ENCODE results near the gene KIRREL1. TPM values are rescaled to one million over a fixed set of nuclear protein-coding genes. Genes with fewer than 3 reads are reported as not detected.

KIRREL1 gene
- total RNA-seq, 1 experiment from 2014 or later: 42.4 TPM

GRCh38 chr1:157995583-157996169 is 2.2 kb downstream of the KIRREL1 start:
- DNase-seq (ENCODE audit: low spot score) (no peak), ATAC-seq (no peak; the same call in 1 of the 2 replicates)
- ChIA-PET CTCF (interaction anchor here (0.6 to 10.3 kb wide), 25 partner anchors 9 to 1910 kb away, joined by 3 to 475 read pairs (median 6); no protein-coding TSS in a partner anchor), POLR2A (no interaction called here)
- H3K27ac Mint-ChIP-seq: 0 out of 2 replicates have a peak overlapping the region, but pooled peaks have one; percentile 2
- H3K27me3 Mint-ChIP-seq (ENCODE audit: low read depth): peaks cover 2% of the 10 kb centered on the region; the same call in 1 of the 2 replicates
- H3K36me3 Mint-ChIP-seq: no peaks in the 10 kb centered on the region
- no peaks in the 10 kb centered on the region for H3K9me3 Mint-ChIP-seq
- peak overlapping the region; percentile 90 for H3K4me3 Mint-ChIP-seq
- H3K4me1 Mint-ChIP-seq: peaks cover 63% of the 10 kb centered on the region
- TF ChIP-seq ZNF138 (CRISPR knock-in tag; conservative IDR thresholded peaks at IDR 0.05): no peak
- TF ChIP-seq E2F4 (CRISPR knock-in tag; IDR thresholded peaks at IDR 0.05; ENCODE audit: borderline replicate concordance, low read depth): no peak
- no peak for TF ChIP-seq ERG (CRISPR knock-in tag; IDR thresholded peaks at IDR 0.05)
- no peak for TF ChIP-seq USF1 (CRISPR knock-in tag; IDR thresholded peaks at IDR 0.05)
- TF ChIP-seq EMX1 (CRISPR knock-in tag; IDR thresholded peaks at IDR 0.05): no peak
- no peak for TF ChIP-seq AFF4 (CRISPR knock-in tag; IDR thresholded peaks at IDR 0.05; ENCODE audit: borderline replicate concordance)
- TF ChIP-seq TEAD1 (CRISPR knock-in tag; IDR thresholded peaks at IDR 0.05): no peak
- no peak for TF ChIP-seq ZNF532 (CRISPR knock-in tag; IDR thresholded peaks at IDR 0.05; ENCODE audit: borderline replicate concordance)
- no peak for TF ChIP-seq FOXJ3 (CRISPR knock-in tag; IDR thresholded peaks at IDR 0.05; ENCODE audit: borderline replicate concordance)
- TF ChIP-seq CDX4 (CRISPR knock-in tag; IDR thresholded peaks at IDR 0.05; ENCODE audit: borderline replicate concordance): no peak
- TF ChIP-seq CREM (CRISPR knock-in tag; IDR thresholded peaks at IDR 0.05): no peak
- no peak for TF ChIP-seq SMAD3 (CRISPR knock-in tag; IDR thresholded peaks at IDR 0.05; ENCODE audit: borderline replicate concordance)
- no peak for TF ChIP-seq PRDM15 (CRISPR knock-in tag; IDR thresholded peaks at IDR 0.05)
- no peak for TF ChIP-seq ARID4B (CRISPR knock-in tag; IDR thresholded peaks at IDR 0.05; ENCODE audit: borderline replicate concordance)

All from WTC11 (cell line).